Esophagus squamous epithelium (tissue), 5 donors: ENCODE results near the gene ZNF701. TPM values are rescaled to one million over a fixed set of nuclear protein-coding genes. Genes with fewer than 3 reads are reported as not detected.
"Not testable (repeated sequence)": the region's sequence is repeated elsewhere in the genome, so short reads cannot be mapped to it uniquely, and the experiment has no call there.

Source experiments
- DNase-seq: peaks from one replicate; lab custom pipeline; 2025; lab: John Stamatoyannopoulos, UW
- H3K27ac ChIP-seq, 4 donors: fragments of 200-600 bp; sonication (generic); one replicate each; pipeline ENCODE4 v1.5.1; 2016 to 2019; ENCODE audit warnings: mild to moderate bottlenecking in 1 of 4
- H3K27me3 ChIP-seq, 4 donors: fragments of 200-600 bp; sonication (generic); 1 replicate in 3 of 4; 2 replicates in 1 of 4; pipeline versions ENCODE4 v1.5.1 to v1.6.0; 2017 to 2021; ENCODE audit warnings: antibody characterized with exemption in 1 of 4
- H3K36me3 ChIP-seq, 3 donors: fragments of 200-600 bp; sonication (generic); one replicate each; pipeline ENCODE4 v1.5.1; 2016 to 2019
- H3K4me1 ChIP-seq, 3 donors: fragments of 200-600 bp; sonication (generic); one replicate each; pipeline ENCODE4 v1.5.1; 2017 to 2019
- H3K4me3 ChIP-seq, 4 donors: fragments of 200-600 bp; sonication (generic); 1 replicate in 3 of 4; 2 replicates in 1 of 4; pipeline ENCODE4 v1.5.1; 2016 to 2019; ENCODE audit warnings: mild to moderate bottlenecking in 2 of 4, moderate library complexity in 1 of 4
- H3K9me3 ChIP-seq, 3 donors: fragments of 200-600 bp; sonication (generic); one replicate each; pipeline ENCODE4 v1.5.1; 2016 to 2019
- POLR2A ChIP-seq, 4 donors: fragments of 450-650 bp; IDR thresholded peaks; one replicate each; pipeline ENCODE4 v1.6.1; 2017; ENCODE audit warnings: antibody characterized with exemption in 4 of 4, mild to moderate bottlenecking in 4 of 4, moderate library complexity in 3 of 4
- WGBS, 2 donors: methylation state at CpG; one replicate each; pipeline ENCODE4 v1.1.5; 2018; 5-methylcytosine and 5-hydroxymethylcytosine counted together
- intact Hi-C: fragments of 100-400 bp; cut with DNase I; formaldehyde crosslinking; loops from one replicate; pipeline ENCODE4 v1.15.0; 2022
- total RNA-seq, 4 donors: library from RNA; depleted of rRNA; stranded (reverse); fragments of >200 nt; gene quantifications; one replicate each; pipeline ENCODE4 v1.1.0, GENCODE V29; 2016
- TF ChIP-seq, protein P1 (sequence below), 6 experiments: fragments of 450-650 bp in 4 of 6; fragments of 200-600 bp in 2 of 6; sonication (generic) in 2 of 6; IDR thresholded peaks; one replicate each; pipeline ENCODE4 v1.5.1; 2016 to 2019; ENCODE audit warnings: antibody characterized with exemption in 6 of 6, mild to moderate bottlenecking in 4 of 6, moderate library complexity in 4 of 6
- donor health status: DM: yes; HTN: yes; CAD: no.

ZNF701 gene
- total RNA-seq, 4 donors from 2014 or later: 5.2 to 13.7 (median 5.5) TPM

DNA sequence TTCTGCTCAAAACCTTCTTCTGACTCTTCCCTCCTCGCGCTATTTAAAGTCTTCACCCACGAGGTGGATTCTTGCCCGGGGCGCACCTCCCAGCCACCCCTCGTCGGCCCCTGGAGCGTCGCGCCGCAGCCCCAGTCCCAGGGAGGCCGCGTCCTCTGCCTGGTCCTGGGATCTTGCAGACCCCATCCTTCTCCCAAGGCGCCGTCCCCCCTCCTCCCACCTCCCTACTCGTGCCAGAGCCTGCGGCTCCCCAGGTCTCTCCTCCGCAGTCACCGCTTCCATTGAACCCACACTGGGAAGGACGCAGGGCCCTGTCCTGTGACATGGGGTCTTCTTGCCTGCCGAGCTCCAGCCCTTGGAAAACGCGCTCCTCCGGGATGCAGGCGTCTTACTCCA lies 42.1 kb upstream of the ZNF701 start:
- Histone ChIP-seq H3K4me1 (peaks cover 0 to 23% (median 7%) of the 10 kb centered on the region in 3 donors), H3K4me3 (peak overlapping the region; percentile 73 to 89 (median 76)), H3K27me3 (no peaks in the 10 kb centered on the region), H3K36me3 (peaks cover 0 to 7% (median 0%) of the 10 kb centered on the region in 3 donors), H3K9me3 (no peaks in the 10 kb centered on the region), H3K27ac (peak overlapping the region; percentile 92 to 94 (median 94))
- 0 to 1% methylated on average over 11 to 15 of the region's 25 CpGs for WGBS, 2 donors
- intact Hi-C loops: no loop called here
- TF ChIP-seq, protein P1, sequence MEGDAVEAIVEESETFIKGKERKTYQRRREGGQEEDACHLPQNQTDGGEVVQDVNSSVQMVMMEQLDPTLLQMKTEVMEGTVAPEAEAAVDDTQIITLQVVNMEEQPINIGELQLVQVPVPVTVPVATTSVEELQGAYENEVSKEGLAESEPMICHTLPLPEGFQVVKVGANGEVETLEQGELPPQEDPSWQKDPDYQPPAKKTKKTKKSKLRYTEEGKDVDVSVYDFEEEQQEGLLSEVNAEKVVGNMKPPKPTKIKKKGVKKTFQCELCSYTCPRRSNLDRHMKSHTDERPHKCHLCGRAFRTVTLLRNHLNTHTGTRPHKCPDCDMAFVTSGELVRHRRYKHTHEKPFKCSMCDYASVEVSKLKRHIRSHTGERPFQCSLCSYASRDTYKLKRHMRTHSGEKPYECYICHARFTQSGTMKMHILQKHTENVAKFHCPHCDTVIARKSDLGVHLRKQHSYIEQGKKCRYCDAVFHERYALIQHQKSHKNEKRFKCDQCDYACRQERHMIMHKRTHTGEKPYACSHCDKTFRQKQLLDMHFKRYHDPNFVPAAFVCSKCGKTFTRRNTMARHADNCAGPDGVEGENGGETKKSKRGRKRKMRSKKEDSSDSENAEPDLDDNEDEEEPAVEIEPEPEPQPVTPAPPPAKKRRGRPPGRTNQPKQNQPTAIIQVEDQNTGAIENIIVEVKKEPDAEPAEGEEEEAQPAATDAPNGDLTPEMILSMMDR (IDR thresholded peaks at IDR 0.05): no peak
- DNase-seq: no peak

DNA sequence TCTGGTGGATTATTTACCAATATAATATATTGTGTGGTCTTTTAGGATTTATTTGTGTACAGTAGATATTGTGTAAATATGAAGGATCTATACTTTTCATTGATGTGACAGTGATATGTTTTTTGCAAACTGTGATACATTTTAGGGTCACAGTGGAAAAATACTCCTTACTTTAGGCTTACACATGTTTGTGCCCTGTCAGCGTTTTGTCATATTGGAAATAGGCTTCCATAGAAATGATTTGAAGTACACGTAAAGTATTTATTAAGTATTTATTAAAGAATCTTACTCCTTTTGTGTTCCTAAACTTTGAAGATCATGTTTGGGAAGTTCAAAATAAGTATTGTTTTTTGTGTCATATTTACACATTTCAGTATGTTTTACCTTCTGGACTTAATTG lies 37.6 kb upstream of the ZNF701 start:
- no peak for DNase-seq
- intact Hi-C loops: no loop called here

GRCh38 chr19:52533901-52534300 lies 36.2 kb upstream of the ZNF701 start:
- H3K4me1 ChIP-seq: peaks cover 0 to 28% (median 0%) of the 10 kb centered on the region in 3 donors
- no peak overlapping the region for H3K4me3 ChIP-seq
- no peak overlapping the region for H3K27ac ChIP-seq
- intact Hi-C loops: no loop called here
- H3K36me3 ChIP-seq: peaks cover 0 to 19% (median 0%) of the 10 kb centered on the region in 3 donors
- DNase-seq: no peak
- H3K27me3 ChIP-seq: no peaks in the 10 kb centered on the region
- WGBS, 2 donors: 69 to 89% methylated on average over 2 to 4 of the region's 5 CpGs
- TF ChIP-seq POLR2A (IDR thresholded peaks at IDR 0.05): no peak
- TF ChIP-seq, protein P1 (IDR thresholded peaks at IDR 0.05): no peak
- no peaks in the 10 kb centered on the region for H3K9me3 ChIP-seq

More for the DNA sequence above, 37.6 kb upstream of the ZNF701 start:
- Histone ChIP-seq H3K4me1 (peaks cover 0 to 38% (median 7%) of the 10 kb centered on the region in 3 donors), H3K27ac (no peak overlapping the region), H3K36me3 (peaks cover 0 to 19% (median 0%) of the 10 kb centered on the region in 3 donors), H3K9me3 (no peaks in the 10 kb centered on the region), H3K27me3 (no peaks in the 10 kb centered on the region), H3K4me3 (no peak overlapping the region)
- TF ChIP-seq, protein P1 (IDR thresholded peaks at IDR 0.05): no peak
- no peak for TF ChIP-seq POLR2A (IDR thresholded peaks at IDR 0.05)
- WGBS, 2 donors: 90 to 100% methylated on average over 2 of the region's 2 CpGs

GRCh38 chr19:52535385-52535770 lies 34.7 kb upstream of the ZNF701 start:
- peaks cover 0 to 25% (median 0%) of the 10 kb centered on the region in 3 donors for H3K4me1 ChIP-seq
- H3K9me3 ChIP-seq, intact Hi-C loops, H3K27me3 ChIP-seq, DNase-seq: not testable (repeated sequence)
- H3K4me3 ChIP-seq: peak overlapping the region; percentile 40 to 77 (median 60)
- 0 to 6% methylated on average over 2 to 13 of the region's 15 CpGs for WGBS, 2 donors
- H3K36me3 ChIP-seq: peaks cover 0 to 32% (median 0%) of the 10 kb centered on the region in 3 donors
- H3K27ac ChIP-seq: peak overlapping the region; percentile 74 to 91 (median 82)

DNA sequence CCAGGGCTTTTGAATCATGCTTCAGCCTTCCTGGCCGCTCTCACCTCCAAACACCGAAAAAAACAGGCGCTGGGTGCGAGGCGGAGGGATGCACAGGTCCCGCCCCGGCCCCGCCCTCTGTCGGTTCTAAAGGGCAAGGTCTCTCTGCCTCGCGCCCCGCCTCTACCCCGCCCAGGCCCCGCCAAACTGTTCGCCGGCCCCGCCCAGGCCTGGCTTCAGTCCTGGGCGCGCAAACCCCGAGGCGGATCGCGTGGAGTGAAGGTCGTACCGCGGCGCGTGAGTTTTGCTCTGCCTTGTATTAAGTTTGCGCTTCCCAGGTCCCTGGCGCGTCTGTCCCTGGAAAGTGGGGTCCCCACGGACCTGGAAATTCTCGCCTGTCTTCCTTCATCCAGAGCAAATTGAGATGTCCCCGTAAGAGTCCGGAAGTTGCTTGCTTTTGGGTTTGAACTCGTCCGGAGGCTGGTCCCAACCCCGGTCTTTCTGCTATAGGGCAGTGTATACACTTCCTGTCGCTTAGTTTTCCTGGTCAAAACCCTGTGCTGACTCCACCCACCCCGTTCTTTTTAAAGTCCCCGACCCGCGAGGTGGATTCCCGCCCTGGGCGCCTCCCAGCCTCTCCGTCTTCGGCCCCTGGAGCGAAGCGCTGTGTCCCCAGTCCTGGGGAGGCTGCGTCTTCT lies 34.2 kb upstream of the ZNF701 start:
- Histone ChIP-seq H3K9me3 (peaks cover 0 to 12% (median 0%) of the 10 kb centered on the region in 3 donors), H3K27me3 (no peaks in the 10 kb centered on the region), H3K36me3 (peaks cover 0 to 35% (median 0%) of the 10 kb centered on the region in 3 donors), H3K4me1 (peaks cover 0 to 25% (median 0%) of the 10 kb centered on the region in 3 donors), H3K4me3 (peak overlapping the region; percentile 40 to 77 (median 60)), H3K27ac (peak overlapping the region; percentile 74 to 91 (median 82))
- TF ChIP-seq POLR2A (IDR thresholded peaks at IDR 0.05): peak in 1 of 4 donors; percentile 42
- TF ChIP-seq, protein P1 (IDR thresholded peaks at IDR 0.05): peak in 3 of 6 experiments; percentile 6 to 40 (median 15)
- 0 to 3% methylated on average over 1 to 25 of the region's 50 CpGs for WGBS, 2 donors
- DNase-seq: peak; percentile 31
- intact Hi-C loops: no loop called here
